Cerebellar nuclear complex (tissue), 1 donor: Measurements from ENCODE around the gene SAMD10.
"Not testable (repeated sequence)": the region's sequence is repeated elsewhere in the genome, so short reads cannot be mapped to it uniquely, and the experiment has no call there.

Experiments
- DNase-seq, 2 experiments: peaks; one replicate each; lab custom pipeline; 2025; lab: John Stamatoyannopoulos, UW

SAMD10 gene

GRCh38 chr20:63968928-63969760, 10.3 kb downstream of the SAMD10 start:
- no peak for DNase-seq

GRCh38 chr20:63968136-63968927, 11.1 kb downstream of the SAMD10 start:
- DNase-seq = no peak

- no peak for DNase-seq
Measured at GRCh38 chr20:63967330-63968135, 11.9 kb downstream of the SAMD10 start.

- no peak for DNase-seq
Measured at GRCh38 chr20:63966944-63967322, 12.5 kb downstream of the SAMD10 start.

GRCh38 chr20:63966172-63966943, 13.1 kb downstream of the SAMD10 start:
- DNase-seq = no peak

GRCh38 chr20:63964412-63964811, 15.0 kb downstream of the SAMD10 start:
- no peak for DNase-seq

GRCh38 chr20:63963784-63964301, 15.6 kb downstream of the SAMD10 start:
- no peak for DNase-seq

- DNase-seq = no peak
Measured at GRCh38 chr20:63963348-63963741, 16.1 kb downstream of the SAMD10 start.

GRCh38 chr20:63962426-63963347, 16.8 kb downstream of the SAMD10 start:
- DNase-seq = no peak

- no peak for DNase-seq
Measured at GRCh38 chr20:63961664-63962425, 17.6 kb downstream of the SAMD10 start.

GRCh38 chr20:63960654-63961621, 18.5 kb downstream of the SAMD10 start:
- not testable (repeated sequence) for DNase-seq

GRCh38 chr20:63959699-63960075, 19.8 kb downstream of the SAMD10 start:
- no peak for DNase-seq

GRCh38 chr20:63958964-63959698, 20.3 kb downstream of the SAMD10 start:
- no peak for DNase-seq

GRCh38 chr20:63958471-63958870, 21.0 kb downstream of the SAMD10 start:
- DNase-seq = no peak

- DNase-seq = no peak
Measured at GRCh38 chr20:63957690-63958441, 21.6 kb downstream of the SAMD10 start.

- DNase-seq = no peak
Measured at GRCh38 chr20:63957004-63957689, 22.3 kb downstream of the SAMD10 start.
